CD4-positive, alpha-beta T cell treated with Interleukin-21 for 1 hour (primary cell): Measurements from ENCODE around the gene NHSL1.
A peak's percentile ranks its signal among the peaks of the same experiment; 100 is the strongest.

Experiments
- DNase-seq: peaks from one replicate; pipeline ENCODE4 v3.0.0-alpha.2; 2020

Gene NHSL1

DNA sequence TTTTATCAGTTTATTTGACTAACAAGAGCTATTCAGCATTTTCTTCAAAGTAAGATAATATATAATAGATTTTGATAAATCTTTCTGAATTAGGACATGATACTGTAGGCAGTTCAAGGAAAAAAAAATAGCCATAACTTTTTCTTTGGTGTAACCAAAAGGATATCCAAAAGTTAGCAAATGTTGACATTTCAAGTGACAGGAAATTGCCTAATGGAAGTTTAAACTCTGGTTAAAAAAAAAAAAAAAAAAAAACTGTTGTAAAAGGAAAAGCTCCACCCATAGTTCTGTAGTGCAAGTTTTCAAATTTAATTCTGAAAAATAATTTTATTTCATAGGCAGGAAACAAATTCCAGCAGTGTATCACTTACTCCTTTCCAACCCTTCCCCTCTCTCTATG is 76.4 kb downstream of the NHSL1 start:
- no peak for DNase-seq

DNA sequence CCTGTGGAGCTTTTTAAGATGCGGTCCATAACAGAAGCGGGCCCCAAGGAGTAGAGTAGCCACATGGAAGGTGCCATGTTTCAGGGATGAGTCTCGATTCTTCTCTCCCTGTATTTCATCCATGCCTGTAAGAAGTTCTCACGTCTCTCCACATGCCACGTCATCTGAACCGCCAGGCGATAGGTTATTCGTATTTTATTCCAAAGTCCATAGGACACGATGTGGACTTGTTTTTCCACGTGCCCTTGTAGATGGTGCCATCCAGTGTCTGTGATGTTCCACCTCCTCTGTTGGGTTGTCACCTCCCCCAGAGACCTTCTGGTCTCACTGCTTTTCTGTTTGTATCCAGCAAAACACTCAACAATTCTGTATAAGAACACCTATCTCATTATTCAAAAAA is 77.7 kb downstream of the NHSL1 start:
- DNase-seq: no peak

DNA sequence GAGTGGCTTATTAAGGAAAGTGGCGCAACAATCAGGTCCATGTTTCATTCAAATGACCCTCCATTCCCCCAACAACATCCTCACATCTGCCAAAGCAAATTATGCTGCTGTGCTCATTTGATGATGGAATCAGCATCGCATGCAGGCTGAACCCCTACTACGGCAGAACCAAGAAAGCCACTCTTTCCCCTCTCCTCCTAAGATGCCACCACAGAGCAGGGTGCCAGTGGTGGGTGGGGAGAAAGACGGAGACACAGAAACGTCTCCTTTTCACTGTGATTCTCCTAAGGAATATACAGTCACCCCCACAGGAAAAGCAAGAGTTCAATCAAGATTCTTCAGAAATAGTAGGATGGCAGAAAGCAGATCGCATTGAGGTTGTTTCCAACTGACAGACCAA is 78.2 kb downstream of the NHSL1 start:
- DNase-seq: no peak

DNA sequence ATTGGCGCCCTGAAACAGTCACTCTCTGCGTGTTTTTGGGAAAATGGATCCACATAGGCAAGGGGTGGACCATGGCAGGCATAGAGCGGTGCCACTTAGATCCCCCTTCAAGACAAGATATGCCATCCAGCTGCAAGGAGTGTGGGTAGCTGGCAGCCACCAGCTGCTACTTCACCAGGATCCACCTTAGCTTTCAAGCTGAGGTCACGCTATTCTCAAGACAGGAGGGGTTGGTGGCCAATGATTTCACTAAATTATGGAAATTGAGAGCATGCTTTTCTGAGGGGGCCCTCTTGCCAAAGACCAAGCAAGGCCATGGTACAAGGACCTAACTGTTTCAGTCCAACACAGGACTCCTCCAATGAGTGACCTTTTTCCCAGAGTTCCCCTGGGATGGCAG is 78.9 kb downstream of the NHSL1 start:
- DNase-seq: no peak

DNA sequence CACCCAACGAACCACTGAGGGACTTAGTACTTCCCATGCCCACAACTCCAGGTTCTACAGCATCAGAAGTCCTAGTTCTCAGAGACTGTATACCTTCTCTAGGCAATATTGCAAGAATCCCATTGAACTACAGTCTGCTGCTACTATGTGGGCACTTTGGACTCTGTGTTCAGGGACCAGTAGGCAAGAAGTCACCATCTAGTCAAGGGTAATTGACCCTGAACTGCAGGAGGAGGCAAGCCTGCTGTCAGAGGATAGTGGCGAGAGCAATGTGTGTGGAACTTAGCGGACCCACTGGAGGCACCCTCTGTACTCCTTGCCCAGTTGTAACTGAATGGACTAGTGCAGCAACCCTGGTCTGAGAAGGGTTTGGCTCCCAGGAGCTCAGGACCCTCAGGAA is 79.5 kb downstream of the NHSL1 start:
- no peak for DNase-seq

DNA sequence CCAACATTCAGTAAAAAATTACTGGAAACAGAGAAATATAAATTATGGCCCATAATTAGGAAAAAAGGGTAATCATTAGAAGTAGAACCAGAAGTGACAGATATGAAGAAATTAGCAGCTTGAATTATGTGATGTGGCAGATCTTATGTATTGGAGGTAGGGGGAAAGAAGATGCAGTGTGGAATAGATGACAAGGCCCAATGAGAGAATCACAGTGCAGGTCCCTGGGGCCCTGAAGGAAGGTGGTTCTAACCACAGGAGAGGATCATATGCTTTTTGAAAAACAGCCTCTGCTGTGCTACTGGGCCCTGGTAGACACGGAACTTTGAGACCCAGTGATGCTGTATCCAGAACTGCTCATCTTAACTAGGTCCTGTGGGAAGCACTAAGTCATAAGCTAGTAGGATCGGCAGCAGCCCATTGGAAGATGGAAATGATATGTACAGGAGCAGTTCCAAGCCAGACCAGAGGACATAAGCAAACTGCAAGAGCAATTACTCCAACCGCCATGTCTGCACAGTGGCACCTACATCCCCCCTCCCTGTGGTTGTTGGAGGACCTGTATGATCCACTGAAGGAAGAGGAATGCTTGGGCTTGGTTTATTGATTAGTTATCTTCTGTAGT is 81.1 kb downstream of the NHSL1 start:
- DNase-seq: no peak

DNA sequence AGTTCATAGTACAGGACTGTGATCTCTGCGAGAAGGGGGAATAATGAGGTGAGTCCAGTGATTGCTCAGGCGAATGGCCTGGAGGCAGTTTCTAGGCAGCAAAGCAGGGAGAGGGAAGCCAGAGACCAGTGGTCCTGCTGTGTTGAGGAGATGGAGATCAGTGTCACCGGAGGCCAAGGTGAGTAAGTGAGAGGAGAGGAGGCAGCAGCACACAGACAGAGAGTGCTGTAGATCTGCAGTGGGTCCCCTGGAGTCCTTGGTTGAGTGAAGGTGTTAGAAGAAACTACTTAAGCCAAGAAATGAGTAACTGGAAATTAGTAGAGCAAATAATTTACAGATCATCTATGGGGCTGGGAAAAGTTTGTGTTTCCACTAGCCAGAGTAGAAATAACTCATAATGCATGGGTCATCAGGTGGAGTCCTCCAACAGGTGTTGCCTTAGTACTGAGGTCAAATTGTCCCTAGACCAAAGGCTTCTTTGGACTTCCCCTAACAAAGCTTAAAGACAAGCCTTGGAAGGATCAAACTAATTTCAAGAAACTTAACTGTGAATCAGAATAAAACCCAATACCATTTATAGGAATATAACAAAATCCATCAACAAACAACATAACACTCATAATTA is 81.7 kb downstream of the NHSL1 start:
- no peak for DNase-seq

DNA sequence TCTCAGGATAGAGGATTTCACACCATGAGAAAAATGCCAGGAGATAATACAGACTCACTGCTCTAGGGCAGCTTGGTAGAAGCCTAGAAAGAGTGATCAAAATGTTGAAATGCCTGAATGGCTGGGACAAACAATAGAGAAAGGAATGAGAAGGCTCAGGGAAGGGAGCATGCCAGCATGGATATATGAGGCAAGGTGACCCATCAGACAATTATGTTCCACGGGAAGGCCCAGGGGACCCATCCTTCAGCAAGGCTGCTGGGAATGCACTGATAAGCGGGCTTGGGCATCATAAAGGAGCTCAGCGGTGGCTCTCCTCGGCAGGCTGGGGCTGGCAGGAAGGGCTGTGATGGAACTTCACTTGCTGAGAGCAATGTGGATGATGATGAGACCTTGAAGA is 83.1 kb downstream of the NHSL1 start:
- no peak for DNase-seq

DNA sequence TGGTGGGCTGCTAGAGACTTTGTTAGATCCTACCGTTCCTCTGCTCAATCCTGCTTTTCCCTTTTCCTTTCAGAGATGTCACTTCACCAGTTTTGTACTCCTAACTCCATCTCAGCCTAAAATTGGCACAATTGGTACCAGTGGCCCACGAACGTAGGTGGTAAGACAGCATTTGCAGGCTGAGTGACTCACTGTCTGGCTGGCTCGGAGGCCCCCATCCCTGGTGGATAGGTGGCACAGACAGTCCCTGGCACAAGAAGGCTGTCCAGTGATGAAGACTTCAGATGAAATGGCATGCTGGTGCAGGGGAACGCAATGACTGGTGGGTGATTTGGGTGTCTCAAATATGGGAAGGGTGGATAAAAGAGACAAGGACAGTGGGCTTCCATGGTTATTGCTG is 84.2 kb downstream of the NHSL1 start:
- DNase-seq: no peak

DNA sequence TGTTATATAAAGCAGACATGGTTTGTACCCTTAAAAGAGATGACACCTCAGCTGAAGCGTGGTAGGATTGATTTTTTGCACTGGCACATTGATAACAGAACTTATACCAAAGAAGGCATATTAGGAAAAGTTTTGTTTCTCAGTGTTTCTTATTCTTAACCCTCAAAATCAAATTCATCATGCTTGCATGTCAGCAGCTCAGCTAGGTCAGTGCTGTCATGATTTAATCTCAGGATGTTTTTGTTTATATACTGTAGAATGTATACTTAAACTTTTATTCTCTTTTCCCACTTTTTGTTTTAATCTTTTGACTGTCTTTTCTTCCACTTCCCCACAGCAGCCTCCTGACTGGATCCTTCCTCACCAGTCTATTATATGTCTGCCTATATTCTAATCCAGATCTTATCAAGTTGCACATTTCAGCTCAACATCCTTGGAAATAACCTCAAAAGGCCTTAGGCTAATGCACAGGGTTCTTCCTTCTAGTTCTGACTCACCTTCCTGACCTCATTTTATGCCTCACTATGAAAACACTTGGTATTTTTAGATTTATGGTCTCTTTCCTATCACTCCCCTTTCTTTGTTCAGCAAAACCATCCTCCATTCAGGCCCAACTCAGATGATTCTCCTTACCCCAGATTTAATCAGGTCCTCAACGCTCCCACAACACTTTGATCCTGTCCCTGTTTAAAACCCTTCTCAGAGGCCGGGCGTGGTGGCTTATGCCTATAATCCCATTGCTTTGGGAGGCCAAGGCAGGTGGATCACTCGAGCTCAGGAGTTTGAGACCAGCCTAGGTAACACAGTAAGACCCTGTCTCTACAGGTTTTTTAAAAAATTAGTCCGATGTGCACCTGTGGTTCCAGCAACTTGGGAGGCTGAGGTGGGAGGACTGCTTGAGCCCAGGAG is 88.1 kb downstream of the NHSL1 start:
- no peak for DNase-seq

DNA sequence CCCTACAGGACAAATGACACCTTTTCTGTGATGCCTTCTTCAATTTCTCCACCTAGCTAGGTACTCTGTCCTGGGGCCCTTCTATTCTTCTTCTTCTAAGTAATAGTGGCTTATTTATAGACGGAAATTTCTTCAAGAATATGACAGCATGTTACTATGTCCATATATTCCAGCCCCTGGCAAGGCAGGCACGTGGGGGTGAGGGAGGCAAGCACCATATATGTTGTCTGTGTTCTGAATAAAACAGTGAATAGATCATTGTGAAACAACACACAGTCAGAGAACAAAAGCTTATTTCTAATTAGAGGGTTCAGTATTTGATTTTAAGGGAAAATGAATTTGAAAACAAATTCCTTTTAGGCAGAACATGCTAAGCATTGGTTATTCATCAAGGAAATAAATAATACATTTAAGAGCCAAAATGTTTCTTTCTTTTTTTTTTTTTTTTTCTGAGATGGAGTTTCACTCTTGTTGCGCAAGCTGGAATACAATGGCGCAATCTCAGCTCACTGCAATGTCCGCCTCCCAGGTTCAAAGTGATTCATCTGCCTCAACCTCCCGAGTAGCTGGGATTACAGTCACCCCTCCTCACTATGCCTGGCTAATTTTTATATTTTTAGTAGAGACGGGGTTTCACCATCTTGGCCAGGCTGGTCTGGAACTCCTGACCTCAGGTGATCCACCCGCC is 89.1 kb downstream of the NHSL1 start:
- no peak for DNase-seq

DNA sequence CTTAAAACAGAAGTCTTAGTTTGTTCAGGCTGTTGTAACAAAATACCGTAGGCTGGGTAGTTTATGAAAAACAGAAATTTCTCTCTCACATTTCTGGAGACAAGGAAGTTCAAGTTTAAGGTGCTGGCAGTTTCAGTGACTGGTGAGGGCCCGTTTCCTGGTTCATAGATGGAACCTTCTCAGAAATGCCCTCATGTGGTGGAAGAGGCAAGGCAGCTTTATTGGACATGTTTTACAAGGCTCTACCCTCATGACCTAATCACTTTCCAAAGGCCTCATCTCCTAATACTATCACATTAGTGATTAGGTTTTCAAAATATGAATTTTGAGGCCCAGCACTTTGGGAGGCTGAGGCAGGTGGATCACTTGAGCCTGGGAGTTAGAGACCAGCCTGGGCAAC is 92.9 kb downstream of the NHSL1 start:
- no peak for DNase-seq

DNA sequence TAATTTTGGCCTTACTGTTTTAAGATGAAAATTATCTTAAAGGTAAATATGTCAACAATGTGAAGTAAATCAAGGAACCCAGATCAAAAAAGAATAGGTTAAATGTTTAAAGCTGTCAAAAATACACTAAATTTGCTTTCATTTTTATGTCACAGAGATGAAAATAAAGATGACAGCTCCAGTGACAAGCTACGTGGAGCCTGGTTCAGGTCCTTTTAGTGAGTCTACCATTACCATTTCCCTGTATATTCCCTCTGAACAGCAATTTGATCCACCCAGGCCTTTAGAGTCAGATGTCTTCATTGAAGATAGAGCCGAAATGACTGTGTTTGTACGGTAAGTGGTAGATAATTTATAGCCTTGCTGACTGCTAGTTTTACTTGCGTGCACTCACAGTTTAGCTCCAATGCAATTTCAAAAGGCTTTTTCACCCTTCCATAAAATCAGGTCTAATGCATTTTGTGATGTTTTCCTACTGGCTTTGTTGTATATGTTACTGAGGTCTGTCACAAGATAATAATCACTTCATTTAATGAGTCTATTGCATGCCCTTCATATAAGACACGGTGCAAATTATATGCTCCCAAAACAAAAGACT is 93.4 kb downstream of the NHSL1 start:
- no peak for DNase-seq

DNA sequence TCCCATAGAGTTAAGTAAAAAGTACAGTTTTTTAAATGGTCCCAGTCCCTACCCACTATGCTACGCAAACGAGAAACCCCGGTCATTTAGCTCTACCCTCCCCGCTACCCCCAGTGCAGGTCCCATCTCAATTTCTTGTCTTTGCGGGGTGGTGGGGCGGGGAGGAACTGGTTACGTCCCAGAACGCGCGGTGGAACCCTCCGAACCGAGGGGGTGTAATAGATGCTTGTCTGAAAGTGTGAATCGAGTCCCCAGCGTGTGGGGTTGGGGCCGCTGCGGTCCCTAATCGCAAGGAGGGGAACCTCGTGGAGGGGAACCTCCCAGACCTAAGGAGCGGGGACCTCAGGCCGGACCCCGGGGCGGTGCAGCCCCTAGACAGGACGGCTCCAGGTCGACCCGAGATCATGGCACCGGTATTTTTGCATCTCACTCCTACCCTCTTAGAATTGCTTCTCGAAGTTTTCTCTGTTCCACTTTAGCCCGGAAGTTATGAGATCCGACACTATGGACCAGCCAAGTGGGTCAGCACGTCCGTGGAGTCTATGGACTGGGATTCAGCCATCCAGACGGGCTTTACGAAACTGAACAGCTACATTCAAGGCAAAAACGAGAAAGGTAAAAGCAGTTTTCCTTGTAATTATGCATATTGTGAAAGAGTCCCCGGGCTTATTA is 94.5 kb downstream of the NHSL1 start:
- peak; percentile 23 for DNase-seq

DNA sequence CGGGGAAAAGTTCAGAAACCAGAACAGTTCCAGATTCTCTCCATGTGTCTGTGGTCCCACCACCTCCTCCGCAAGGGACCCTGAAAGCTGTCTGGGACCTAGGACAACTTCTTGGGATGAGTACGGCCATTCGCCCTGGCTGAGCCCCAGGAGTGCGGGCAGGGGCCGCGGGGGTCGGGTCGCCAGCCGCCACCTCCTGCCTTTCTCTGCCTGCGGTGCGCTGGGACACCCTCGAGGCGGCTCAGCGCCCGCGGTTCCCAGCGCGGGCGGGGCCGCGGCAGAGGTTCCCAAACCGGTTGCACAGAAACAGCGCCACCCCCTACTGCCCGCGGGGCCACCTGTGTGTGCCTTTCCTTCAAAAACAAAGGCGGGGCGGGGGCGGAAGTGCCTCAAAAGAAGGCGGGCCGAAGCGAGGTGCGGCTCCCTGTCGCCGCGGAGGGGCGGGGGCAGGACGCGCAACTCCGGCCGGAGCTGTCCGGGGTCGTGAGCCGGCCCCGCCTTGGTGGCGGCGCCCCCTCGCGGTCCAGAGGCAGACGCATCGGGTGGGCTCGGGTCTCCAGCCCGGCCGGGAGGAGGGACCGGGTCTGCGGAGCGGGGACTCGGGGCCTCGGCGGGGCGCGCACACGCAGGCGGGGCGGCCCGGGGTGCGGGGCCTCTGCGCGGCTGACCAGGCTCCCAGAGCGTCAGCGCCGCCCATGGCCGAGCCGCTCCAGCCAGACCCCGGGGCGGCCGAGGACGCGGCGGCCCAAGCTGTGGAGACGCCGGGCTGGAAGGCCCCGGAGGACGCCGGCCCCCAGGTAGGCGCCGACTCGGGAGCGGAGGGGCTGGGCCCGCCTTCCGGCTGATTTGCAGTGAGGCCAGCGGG is 95.3 kb downstream of the NHSL1 start, which contains the start of gene HEBP2:
Gene HEBP2 (plus strand): TSS at position 423 of the 865 bp plus-strand sequence. CDS start 273 bp downstream, at position 696.
- peak; percentile 93 for DNase-seq

DNA sequence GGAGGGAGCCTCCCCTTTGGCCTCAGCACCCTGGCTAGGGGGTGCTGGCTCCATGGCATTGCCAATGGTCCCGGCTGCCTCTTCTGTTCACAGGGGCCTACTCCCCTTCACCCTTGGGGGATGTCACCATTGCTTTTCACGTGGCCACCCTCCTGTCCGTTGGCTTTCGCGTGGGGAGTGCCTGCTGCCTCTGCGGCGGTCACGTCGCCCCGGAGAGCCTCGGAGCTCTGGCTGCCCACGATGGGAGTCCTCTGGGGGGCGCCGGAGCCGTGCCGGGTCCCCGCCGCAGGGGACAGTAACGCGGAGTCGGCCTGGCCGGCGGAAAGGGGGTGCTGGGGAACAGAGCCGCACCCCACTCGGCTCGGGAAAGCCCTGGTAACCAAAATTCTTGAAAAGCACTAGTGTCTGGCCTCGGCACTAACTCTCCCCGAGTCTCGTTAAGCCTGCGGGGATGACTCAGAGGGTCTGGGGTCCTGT is 95.9 kb downstream of the NHSL1 start:
- DNase-seq: peak; percentile 25

DNA sequence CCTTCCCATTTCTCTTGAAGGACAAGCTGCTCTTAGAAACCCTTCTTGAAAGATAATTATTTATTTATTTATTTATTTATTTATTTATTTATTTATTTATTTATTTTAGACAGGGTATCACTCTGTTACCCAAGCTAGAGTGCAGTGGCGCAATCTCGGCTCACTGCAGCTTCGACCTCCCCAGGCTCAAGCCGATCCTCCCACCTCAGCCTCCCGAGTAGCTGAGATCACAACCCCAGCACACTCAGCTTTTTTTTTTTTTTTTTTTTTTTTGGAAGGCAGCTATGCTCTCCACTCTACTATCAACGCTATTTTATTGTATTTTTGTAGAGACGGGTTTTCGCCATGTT is 96.5 kb downstream of the NHSL1 start:
- no peak for DNase-seq

DNA sequence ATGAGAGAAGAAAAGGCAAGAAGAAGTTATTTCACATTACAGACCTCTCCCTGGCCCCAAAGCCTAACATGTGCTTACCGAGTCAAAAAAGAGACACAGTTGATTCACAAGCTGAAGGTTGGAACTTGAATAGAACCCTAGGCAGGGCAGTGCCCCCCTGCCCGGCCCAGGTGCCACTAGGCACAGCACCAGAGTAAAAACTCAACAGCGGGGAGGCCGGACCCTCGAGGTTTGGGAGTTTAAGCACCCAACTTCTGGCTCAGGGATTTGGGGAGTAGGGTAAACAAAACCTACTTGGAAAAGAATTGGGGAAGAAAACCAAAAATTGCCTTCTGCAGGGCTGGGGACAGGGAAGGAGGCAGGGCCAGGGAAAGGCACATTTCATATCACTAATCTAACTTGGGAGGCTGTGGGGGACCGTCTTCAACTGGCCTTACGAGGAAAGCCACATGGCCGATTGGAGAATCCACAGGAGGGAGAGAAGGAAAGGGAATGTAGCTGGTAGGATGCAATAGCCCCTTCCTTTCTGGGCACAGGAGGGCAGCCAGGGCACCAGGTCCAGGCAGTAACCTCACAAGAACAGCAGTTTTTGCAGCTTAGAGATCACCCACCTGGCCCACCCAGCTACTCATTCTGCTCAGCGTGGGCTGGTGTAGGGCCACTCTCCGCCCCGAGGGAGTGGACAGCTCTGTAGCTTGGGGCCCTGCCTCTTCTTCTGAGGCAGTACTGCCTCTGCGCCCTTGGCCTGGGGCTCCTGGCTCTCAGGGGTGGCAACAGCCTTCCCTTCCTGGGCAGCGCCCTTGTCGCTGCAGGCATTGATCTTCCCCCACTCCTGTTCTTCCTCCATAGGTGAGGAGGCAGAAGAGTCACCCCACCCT is 97.1 kb downstream of the NHSL1 start:
- DNase-seq: no peak

DNA sequence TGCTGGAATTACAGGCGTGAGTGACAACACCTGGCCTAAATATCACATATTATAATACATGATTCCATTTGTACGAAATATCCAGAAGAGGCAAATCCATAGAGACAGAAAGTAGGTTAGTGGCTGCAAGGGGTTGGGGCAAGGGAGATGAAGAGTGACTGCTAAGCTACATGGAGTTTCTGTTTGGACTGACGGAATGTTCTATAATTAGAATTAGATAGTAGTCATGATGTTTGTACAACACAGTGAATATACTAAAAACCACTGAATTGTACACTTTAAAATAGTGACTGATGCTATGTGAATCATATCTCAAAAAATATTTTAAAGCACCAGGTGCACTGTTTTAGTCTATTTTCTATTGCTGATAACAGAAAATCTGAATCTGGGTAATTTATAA is 99.0 kb downstream of the NHSL1 start:
- no peak for DNase-seq
